ENCODE results near the gene PTPRG.

DNA sequence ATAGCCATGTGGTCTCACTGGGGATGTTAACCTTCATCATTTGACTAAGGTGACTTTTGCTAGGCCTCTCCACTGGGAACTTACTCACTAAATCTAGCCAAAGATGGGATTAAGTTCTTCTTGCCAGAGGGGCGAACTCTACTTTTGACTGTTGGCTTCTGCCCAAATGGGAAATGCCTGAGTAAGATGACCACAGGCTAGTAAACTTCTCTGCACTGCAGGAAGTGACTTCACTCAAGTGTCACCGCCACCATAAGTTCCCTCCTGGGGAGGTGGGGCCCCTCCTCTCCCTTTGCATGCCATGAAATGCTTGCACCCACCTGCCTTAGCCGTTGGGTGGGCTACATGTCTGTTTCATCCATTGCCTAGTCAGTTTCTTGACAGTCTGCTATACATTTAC is 423.6 kb downstream of the PTPRG start:
- TF ChIP-seq, protein P1, sequence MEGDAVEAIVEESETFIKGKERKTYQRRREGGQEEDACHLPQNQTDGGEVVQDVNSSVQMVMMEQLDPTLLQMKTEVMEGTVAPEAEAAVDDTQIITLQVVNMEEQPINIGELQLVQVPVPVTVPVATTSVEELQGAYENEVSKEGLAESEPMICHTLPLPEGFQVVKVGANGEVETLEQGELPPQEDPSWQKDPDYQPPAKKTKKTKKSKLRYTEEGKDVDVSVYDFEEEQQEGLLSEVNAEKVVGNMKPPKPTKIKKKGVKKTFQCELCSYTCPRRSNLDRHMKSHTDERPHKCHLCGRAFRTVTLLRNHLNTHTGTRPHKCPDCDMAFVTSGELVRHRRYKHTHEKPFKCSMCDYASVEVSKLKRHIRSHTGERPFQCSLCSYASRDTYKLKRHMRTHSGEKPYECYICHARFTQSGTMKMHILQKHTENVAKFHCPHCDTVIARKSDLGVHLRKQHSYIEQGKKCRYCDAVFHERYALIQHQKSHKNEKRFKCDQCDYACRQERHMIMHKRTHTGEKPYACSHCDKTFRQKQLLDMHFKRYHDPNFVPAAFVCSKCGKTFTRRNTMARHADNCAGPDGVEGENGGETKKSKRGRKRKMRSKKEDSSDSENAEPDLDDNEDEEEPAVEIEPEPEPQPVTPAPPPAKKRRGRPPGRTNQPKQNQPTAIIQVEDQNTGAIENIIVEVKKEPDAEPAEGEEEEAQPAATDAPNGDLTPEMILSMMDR (conservative IDR thresholded peaks at IDR 0.05 in 1 of 2, IDR thresholded peaks at IDR 0.05 in 1 of 2; ENCODE audit: low read depth in 1 of 2, low read length in 2 of 2), result no peak
- no peak for TF ChIP-seq EZH2 (IDR thresholded peaks at IDR 0.05; ENCODE audit: low read length, missing control alignments)
